CD4-positive, alpha-beta T cell treated with Interleukin-6 at 100 ng/mL for 8 hours (primary cell): ENCODE measurements around the gene PTPN13.
"Not testable (repeated sequence)": the region's sequence is repeated elsewhere in the genome, so short reads cannot be mapped to it uniquely, and the experiment has no call there.

ENCODE experiments used
- DNase-seq: peaks from one replicate; pipeline ENCODE4 v3.0.0-alpha.2; 2020; ENCODE audit warnings: mixed read lengths, low spot score

The PTPN13 gene

DNA sequence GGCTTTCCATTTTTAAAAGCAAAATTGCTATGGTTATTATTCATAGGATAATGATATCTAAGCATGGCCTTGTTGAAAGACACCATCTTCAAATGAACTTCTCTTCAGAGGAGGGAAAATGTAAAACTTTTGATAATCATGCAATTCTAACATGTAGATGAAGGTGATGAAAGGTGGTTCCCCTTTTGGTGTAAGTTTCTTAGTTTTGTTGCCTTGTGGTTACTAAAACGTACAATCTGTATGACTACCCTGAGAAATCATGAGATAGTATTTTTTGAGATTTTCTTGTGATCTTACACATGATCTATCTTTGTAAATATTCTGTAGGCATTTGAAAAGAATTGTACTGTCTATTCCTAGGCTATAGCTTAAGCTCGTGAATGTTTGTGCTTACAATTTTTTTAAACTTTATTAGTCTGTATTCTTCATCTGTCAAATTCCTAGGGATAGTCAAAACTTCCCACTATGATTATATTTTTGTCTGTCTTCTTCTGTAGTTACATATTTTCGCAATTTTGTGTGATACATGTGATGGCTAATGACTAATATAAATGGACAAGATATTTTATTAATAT, 47.5 kb downstream of the PTPN13 start:
- DNase-seq = no peak

DNA sequence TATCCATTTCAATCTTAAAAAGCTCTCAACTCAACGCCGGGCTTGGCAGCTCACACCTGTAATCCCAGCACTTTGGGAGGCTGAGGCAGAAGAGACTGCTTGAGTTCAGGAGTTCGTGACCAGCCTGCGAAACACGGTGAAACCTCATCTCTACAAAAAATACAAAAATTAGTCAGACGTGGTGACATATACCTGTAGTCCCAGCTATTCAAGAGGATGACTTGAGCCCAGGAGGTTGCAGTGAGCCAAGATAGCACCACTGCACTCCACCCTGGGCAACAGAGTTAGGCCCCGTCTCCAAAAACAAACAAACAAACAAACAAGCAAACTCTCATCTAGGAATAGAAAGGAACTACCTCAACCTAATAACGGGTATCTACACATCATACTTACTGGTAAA, 50.8 kb downstream of the PTPN13 start:
- no peak for DNase-seq

DNA sequence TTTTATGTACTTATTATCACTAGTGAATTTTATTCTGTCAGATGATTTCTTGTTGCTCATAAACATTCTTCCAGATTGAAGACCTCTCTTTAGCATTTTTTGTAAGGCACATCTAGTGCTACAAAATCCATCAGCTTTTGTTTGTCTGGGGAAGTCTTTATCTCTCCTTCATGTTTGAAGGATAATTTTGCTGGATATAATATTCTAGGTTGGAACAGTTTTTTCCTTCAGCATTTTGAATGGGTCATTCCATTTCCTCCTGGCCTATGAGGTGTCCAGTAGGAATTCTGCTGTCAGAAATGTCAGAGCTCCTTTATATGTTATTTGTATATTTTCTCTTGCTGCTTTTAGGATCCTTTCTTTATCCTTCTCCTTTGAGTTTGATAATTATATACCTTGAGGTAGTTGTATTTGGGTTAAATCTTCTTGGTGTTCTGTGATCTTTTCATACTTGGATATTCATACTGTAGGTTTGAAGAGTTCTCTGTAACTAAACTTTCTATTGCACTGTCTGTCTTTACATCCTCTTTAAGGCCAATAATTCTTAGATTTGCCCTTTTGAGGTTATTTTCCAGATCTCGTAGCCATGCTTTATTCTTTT, 58.3 kb downstream of the PTPN13 start:
- no peak for DNase-seq

DNA sequence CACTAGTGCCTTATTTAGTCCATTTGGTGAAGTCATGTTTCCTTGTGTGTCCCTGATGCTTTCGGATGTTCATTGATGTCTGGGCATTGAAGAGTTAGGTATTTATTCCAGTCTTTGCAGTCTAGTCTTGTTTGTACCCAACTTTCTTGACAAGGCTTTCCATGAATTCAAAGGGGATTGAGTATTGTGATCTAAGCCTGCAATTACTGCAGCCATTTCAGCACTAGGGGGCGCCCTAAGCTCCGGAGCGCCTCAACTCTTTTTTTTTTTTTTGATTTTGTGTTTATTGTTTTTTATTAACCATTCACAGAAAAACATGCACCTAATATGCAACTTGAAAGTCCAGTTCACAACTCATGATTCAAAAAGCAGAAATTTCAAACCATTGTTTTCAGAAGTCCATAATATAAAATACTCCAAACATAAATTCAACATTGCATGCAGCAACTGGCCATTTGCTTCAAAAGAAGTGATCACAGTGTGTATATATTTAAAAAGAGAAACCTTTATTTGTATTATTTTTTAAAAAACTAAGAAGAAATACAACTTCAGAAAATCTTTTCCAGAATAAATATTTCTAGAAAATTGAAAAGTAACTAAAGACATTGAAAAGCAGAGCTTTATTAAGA, 59.2 kb downstream of the PTPN13 start:
- DNase-seq = no peak

DNA sequence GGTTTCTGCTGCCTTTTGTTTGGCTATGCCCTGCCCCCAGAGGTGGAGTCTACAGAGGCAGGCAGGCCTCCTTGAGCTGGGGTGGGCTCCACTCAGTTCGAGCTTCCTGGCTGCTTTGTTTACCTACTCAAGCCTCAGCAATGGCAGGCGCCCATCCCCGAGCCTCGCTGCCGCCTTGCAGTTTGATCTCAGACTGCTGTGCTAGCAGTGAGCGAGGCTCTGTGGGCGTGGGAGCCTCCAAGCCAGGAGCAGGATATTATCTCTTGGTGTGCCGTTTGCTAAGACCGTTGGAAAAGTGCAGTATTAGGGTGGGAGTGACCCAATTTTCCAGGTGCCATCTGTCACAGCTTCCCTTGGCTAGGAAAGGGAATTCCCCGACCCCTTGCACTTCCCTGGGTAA, 62.7 kb downstream of the PTPN13 start:
- not testable (repeated sequence) for DNase-seq

DNA sequence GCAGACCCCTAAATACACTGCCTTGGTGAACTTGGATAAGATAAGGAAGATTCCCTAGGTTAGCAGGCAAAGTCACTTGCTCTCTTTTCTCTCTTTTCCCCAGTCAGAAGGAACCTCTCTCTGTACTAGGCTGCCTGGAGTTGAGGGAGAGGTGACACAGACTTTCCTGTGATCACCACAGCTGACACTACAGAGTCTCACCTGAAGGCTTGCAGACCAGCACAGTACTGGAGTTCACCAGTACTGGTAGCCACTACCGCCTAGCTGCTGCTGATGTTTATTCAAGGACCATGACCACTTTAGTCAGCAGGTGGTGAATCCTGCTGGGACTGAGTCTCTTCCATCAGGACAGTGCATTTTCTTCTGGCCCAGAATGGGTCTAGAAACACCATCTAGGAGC, 63.3 kb downstream of the PTPN13 start:
- DNase-seq = no peak

DNA sequence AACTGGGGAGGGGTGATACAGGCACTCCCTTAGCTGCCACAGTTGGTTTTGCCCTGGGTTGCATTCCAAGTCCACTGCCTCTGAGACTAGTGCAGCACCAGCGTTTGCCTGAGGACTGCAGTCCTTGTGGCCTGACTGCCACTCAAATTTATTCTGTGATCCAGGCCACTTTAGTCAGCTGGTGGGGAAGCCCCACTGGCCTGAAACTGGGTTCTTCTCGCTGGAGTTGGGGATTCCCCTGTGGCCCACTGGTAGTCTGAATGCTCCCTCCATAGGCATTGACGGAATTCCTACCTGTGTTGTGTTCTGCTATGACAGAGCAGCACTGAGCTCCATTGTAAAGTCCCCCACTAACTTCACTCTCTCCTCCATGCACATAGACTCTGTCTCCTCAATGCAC, 63.8 kb downstream of the PTPN13 start:
- no peak for DNase-seq

DNA sequence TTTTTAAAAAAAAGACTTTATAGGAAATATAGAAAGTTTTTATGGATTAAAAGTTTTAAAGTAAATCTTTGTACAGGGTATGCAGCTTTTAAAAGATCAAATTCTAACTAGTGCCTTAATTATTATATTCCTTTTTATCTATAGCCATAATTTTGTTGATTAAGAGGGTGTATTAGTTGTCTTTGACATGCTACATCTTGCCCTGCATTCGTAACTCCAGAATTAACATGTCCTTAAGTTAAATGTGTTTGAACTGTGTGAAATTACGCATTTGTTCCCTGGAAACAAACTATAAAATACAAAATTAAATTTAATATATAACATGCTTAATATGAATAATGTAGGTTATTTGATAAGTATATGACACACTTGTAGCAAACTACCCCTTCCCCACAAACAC, 66.3 kb downstream of the PTPN13 start:
- no peak for DNase-seq

DNA sequence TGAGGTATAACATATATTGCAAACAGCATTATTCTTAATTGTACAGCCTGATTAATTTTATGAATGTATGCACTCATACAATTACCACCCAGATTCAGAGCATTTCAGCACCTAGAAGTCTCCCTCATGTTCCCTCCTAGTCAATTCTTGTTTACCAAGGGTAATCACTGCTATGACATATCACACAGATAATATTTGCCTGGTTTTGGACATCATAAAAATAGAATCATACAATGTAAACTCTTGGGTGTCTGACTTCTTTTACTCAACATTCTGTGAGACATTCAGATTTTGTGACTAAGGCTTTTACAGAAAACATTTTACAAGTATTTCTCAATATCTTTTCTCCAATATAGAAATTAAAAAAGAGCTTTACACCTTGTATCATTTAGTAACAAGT, 66.9 kb downstream of the PTPN13 start:
- DNase-seq = no peak

DNA sequence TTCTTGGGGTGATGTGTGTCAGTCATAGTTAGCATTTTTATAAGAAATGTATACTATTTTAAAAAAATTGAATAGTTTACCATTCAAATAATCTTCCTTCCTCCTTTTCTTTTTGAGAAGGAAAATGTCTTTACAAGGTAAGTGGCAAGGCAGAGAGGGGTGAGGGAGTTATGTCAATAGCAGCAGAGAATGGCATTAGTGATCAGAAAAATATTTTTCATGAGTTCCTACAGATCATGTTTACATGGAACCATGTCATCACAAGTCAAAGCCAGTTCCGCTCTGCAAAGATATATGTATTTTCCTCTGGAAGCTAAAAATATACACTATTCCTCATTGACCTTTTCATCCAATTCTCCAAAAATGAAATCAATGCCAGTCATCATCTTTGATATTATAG, 67.3 kb downstream of the PTPN13 start:
- no peak for DNase-seq

DNA sequence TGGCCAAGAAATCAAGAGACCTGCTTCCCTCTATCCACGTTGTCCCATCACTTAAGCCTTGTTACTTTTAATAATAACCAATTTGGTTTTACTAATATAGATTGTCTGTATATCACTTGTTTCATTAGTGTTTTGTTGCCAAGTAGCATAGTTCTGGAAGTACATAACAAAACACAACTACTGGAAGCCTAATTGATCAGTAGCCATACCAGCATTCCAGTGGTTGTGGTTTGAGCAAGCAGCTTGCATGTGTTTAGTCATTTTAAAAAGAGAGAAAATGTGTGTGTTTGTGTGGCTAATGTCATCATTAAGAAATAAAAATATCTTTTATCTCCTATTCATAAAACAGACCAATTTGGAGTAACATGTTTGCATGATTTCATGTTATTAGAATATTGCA, 70.8 kb downstream of the PTPN13 start:
- no peak for DNase-seq

DNA sequence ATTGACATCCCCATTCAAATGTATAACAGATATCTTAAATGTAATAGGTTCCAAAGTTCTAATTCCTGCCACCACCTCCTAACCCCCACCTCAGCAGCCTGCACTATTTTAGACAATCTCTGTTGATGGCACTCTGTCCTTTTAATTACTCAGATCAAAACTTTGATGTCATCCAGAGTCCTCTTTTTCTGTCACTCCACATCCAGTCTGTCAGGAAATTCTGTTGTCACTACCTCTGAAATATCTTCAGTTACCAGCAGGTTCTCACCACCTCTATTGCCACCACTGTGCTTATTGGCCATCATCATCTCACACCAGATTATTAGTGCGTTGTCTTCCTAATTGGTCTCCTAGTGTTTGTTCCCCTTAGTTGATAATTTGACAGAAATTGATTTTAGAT, 76.2 kb downstream of the PTPN13 start:
- DNase-seq = no peak

DNA sequence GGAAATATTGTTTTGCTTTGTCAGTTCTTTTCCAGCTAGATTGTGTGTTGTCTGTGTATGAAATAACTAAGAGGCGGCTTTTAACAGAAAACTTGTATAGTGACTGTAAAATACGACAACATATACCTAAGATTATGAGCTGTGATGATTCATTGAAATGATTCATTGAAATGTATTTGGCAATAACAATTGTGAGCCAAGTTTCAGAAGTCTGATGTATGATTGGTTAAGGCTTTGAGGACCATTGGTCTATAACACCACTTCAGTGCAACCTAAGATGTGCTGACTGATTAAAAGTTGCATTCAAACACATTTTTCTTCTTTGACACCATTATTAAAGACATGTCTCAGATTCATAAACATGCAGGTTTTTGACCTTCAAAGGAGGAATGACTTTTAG, 76.6 kb downstream of the PTPN13 start:
- DNase-seq = no peak

DNA sequence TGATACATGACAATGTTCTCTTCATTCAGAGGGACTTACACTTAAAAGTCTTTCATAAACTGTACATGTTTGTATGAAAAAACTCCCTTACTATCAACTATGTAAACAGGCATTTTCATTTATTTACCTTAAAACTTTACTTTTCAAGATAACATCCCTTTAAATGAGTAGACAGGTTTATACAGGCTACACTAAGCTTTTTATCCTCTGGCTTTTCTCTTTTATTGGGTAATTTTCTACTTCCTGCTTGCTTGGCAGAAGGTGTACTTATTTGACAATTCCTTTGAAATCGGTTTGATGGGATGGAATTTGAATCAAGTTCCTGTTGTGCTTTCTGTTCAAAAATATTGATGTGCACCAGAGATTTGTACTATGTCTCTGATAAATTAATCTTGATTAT, 81.4 kb downstream of the PTPN13 start:
- DNase-seq = no peak

DNA sequence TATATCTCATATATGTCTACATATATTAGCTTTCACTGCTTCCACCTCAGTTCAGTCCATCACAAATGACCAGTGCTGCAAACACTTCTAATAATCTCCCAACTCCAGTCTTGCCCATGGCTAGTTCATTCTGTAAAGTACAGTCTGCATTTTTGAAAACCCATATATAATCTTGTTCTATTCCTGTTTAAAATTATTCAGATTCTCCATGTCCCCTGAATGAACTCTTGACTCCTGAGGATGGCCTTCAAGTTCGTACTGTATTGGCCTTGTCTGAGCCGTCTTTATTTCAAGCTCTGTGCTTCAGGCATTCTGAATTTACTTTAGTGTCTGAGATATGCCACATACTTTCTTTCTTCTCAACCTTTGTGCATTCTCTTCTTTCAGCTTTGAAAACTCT, 84.7 kb downstream of the PTPN13 start:
- no peak for DNase-seq

DNA sequence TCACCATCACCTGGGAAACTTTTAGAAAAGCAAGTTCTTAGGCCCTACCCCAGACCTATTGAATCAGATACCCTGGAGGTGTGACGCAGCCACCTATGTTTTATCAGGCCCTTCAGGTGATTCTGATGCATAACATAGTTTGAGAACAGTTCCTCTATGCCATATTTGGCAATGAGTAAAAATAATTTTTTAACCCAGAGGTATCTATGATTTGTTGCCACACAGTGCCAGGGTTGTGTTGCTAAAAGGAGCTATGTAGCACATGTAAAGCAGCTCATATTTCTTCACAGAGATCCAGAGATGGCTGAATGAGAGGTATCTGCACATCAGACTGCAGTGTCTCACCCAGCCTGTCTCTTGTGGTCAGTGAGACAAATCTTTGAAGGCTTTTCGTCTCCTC, 85.3 kb downstream of the PTPN13 start:
- no peak for DNase-seq

DNA sequence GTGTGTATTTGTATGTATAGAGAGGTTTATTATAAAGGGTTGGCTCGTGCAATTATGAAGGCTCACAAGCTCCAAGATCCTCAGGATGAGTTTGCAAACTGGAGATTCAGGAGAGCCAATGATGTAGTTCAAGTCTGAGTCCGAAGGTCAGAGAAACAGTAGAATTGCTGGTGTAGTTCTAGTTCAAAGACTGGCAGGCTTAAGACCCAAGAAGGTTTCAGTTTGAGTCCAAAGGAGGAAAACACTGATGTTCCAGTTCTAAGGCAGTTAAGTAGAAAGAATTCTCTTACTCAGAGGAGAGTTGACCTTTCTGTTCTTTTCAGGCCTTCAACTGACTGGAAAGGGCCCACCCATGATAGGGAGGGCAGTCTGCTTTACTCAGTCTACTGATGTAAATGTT, 89.1 kb downstream of the PTPN13 start:
- no peak for DNase-seq

DNA sequence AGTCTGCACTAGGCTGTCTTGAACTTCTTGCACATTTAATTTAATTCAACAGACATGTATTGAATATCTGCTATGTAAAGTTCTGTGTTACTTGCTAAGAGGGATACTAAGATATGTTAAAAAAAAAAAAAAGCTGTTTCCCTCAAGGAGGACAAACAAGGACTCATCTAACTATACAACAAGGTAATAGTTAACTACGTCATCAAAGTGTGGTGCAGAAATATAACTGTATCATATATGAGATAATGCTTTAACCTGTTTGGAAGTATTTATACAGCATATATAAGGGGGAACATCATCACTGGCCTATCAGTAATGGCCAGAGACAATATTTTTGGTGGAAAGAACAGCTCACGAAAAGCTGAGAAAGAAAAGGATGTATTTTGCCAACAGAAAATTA, 89.9 kb downstream of the PTPN13 start:
- no peak for DNase-seq

DNA sequence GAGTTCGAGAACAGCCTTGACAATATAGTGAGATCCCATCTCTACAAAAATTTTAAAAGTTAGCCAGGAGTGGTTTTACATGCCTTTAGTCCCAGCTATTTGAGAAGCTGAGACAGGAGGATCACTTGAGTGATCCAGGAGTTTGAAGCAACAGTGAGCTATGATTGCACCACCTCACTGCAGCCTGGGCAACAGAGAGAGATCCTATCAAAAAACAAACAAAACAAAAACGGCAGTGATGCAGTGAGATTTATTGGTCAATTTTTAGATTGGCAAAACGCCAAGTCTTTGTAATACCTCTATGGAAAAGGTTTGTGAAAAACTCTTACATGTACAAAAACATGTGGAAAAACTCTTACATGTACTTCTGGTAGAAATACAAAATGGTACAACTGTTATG, 91.3 kb downstream of the PTPN13 start:
- DNase-seq = no peak

DNA sequence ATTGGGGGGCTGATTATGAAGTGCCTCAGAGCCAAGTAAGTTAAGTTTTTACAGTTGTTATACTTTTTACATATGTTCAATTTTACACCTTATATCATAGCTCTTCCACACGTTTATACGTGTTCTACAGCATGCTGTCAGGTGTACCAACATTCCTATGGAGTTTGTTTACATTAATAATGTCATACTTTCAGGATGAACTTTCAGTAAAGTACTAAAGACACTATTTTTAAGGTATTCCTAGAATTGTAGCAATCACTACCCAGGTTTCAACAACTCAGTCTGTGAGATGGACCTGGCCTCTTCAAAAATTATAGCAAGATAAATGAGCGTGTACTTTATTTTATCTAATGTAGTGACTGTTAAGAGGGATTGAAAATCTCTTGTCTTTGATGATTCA, 92.6 kb downstream of the PTPN13 start:
- no peak for DNase-seq

DNA sequence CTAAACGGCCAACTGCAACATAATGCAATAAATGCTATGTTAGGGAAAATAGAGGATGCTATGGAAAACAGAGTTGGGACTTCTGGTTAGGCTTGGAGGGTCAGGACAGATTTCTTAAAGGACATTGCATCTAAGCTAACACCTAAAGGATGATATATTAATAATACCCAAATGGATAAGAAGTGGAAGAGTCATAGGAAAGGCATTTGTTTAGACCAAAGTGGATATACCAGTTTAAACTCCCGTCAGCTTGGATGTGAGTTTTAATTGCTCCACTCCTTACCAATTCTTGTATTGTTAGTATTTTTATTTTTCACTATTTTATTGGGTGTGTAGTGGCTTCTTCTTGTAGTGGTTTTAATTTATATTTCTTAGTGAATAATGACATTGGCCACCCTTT, 93.9 kb downstream of the PTPN13 start:
- DNase-seq = no peak

DNA sequence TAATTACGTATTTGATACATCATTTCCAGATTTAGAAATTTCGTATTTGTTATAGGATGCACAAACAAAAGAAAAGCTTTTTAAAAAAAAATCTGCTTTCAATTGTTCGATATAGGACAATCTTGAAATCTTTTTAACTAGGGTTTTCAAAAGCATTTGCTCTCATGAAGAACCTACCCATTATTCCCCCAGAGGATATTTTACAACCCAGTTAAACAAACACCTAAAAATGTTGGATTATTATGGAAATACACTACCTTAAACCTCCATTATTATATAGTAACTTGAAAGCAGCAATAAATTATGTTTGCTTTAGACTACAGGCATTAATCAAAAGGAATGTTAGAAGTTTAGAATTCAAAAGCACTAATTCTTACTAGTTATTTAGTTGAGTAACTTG, 110.5 kb downstream of the PTPN13 start:
- no peak for DNase-seq

DNA sequence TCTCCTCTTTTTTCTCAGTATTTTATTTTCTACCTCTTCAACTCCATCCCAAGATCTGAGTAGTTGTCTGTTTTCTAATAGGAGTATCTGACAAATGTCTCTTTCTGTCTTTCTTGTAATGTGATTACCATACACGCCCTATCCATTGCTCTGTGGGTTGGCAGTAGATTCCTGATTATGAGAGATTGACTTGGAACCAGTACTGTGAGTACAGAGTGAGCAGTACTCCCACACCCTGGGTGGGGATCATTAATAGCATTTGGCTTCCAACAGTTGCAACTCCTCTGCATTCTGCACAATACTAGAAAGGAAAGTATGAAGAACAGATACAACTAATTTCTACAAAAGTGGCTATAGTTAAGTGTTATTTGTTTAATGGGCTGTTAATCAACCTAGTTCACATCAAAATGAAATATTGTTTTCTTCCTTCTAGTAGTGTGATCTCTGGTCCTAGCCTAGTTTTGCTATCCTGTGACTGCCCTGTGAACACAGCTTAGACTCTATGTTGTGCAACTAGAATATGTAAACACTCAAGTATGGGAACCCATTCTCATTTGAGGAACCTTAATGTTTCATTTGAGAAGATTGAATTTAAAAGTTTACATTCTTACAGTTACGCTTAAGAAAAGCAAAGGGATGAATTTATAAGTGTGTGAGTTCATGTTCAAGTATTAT, 112.9 kb downstream of the PTPN13 start:
- no peak for DNase-seq

DNA sequence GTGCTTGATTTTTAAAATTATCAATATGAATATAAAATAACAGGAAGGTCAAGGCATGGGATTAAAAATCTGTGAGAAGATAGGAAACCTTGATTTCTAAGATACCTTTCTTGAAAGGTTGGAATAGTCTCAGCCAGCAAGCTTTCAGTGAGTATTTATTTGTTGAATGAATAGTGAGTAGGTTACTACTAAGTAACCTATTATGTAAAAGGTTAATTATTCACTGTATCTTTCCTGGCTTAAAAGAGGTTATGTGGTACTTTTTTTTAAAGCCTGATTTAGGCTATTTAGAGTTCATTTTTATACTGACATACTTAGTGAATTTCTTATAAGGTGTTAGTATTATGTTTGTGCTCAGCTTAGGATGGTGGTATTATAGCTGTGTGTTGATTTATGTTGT, 123.5 kb downstream of the PTPN13 start:
- no peak for DNase-seq
